GM18508 (cell line): ENCODE results near the gene TBCCD1.
"Not testable (repeated sequence)": the region's sequence is repeated elsewhere in the genome, so short reads cannot be mapped to it uniquely, and the experiment has no call there.

Experiments used
- ATAC-seq: cut with Tn5 transposase; IDR thresholded peaks from one replicate; pipeline ENCODE4 v1.9.1; 2021; ENCODE audit warnings: moderate number of reproducible peaks; ENCODE audit not compliant: insufficient read depth, unreplicated experiment

The TBCCD1 gene

DNA sequence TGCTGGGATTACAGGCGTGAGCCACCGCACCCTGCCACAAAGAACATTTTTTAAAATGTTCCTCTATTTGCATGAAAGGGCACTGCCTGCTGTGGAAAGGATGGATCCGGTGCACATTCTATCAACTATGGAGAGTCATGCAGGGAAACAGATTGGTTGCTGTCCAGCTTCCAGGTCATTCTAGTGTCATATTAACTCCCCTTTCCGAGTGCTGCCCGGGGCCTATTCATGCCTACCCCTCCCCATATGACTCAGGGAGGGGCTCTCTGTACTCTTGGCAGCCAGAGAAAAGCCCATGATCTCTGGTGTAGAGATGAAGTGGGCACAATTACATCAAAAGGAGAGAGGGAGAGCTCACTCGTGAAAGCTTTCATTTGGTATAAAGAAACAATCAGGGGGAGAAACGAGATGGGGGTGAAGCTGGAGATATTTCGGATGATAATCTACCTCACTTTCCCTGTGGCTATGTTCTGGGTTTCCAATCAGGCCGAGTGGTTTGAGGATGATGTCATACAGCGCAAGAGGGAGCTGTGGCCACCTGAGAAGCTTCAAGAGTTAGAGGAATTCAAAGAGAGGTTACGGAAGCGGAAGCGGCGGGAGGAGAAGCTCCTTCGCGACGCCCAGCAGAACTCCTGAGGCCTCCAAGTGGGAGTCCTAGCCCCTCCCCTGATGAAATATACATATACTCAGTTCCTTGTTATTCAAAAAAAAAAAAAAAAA lies 29.6 kb upstream of the TBCCD1 start:
- no peak for ATAC-seq

DNA sequence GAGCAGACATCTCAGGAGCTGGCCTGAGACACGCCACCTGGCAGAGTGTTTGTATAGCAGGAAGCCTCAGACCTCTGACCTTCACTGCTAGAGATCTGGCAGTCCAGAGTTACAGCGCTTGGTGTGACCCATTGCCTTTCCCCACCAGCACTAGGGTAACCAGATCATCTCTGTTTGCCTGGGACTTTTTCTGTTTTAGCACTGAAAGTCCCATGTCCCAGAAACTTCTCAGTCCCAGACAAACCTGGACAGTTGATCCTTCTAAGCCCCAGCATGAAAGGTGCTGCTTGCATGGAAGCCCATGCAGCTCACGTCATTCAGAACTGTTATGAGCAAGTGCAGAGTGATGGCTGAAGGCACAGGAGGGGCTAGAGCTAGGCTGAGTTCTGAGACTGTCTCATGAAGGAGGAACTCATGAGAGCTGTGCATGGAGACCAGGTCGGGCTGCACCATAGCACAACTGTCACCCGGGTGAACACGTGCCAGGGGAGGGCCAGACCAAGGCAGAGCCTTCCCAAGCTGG lies 27.5 kb upstream of the TBCCD1 start:
- no peak for ATAC-seq

GRCh38 chr3:186593862-186594261 lies 26.7 kb upstream of the TBCCD1 start:
- no peak for ATAC-seq

DNA sequence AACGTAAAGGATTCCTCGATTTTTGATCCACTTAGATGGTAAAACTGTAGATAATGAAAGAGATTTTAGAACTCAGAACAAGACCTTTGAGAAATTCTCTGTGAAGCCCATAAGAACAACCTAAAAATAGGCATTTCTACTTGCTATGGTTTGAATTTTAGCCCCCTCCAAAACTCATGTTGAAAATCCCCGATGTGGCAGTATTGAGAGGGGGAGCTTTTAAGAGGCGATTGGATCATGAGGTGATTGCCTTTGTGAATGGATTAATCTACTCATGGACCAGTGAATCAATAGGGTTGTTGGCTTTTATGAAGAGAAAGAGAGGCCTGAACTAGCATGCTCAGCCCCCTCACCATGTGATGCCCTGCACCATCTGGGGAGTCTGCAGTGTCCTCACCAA lies 25.5 kb upstream of the TBCCD1 start:
- no peak for ATAC-seq

GRCh38 chr3:186590580-186591295 lies 23.6 kb upstream of the TBCCD1 start:
- no peak for ATAC-seq

- no peak for ATAC-seq
Observed at GRCh38 chr3:186589856-186590579, 22.9 kb upstream of the TBCCD1 start.

GRCh38 chr3:186589121-186589520 lies 22.0 kb upstream of the TBCCD1 start:
- ATAC-seq: no peak

DNA sequence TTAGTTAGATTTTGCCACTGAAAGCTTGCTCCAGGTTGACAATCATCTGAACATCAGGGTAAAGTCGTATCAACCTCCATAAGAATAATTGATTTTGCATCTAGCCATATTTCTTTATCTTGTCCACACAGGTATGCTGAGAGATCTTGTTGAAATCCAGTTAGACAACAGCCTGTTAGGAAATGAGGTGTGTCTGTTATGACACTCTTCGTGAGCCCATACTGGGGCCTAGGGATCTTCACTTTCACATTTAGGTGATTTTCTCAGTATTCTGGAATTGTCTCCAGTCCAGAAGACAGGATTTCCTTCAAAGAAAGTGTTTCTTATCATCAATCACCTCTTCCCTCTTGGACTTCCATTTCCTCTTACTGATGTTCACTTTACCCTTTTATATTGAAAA lies 21.5 kb upstream of the TBCCD1 start:
- no peak for ATAC-seq

DNA sequence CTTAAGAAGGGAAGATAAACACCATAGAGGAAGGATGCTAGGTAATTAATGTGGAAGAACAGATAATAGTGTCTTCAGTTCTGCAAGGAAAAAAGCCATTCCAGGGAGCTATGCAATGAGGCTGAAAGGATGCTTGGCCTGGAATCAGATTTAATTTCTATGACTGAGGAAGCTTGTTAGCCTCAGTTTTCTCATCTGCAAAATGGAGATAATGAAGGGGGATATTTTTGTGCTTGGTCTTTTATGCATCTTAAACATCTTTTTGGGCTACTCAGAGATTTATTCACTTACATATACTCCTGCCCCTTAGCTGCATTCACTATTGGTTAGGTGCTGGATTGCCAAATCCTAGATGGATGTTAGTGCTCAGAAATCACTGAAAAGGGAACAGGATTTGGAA lies 20.0 kb upstream of the TBCCD1 start:
- ATAC-seq: no peak

DNA sequence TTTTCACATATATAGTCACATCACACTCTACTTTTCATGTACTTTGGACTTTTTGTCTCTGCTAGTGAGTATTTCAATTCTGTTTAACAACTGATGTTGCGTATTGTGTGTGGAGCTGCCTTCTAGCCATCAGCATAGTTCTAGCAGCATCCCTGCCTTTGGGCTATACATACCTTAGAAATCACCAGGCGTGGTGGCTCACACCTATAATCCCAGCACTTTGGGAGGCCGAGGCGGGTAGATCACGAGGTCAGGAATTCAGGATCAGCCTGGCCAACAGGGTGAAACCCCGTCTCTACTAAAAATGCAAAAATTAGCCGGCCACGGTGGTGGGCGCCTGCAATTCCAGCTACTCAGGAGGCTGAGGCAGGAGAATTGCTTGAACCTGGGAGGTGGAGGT lies 19.1 kb upstream of the TBCCD1 start:
- not testable (repeated sequence) for ATAC-seq

DNA sequence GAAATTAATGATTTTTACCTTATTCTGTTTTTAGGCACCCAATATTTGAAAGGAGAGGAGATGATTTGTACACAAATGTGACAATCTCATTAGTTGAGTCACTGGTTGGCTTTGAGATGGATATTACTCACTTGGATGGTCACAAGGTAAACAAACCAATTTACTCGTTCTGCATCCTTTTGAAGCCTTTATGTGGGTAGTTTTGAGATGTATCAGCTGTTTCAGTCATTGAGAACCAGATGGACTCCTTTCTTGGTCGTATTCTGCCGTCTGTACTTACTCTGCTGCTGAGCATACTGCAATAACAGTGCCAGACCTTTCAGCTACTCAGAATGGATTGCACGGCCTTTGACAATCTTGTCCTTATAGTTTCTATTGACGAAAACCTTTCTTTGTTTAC lies 16.7 kb upstream of the TBCCD1 start:
- ATAC-seq: no peak

DNA sequence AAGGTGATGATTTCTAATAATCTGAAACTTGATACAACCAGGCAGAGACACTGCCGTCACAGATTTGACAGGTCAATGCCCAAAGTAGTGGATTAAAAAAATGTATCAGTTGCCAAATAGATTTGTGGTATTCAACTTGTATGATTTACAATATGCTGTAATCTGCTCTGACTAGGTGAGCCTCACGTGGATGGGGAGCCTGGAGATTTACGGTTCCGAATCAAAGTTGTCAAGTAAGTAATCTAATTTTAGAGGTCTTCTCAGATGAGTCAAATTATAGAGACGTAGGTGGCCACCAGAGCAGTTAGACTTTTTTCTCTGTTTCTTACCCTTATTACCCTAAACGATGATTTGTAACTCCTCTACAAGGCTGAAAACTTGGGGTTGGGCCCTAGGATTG lies 15.4 kb upstream of the TBCCD1 start:
- ATAC-seq: no peak

GRCh38 chr3:186580785-186581184 lies 13.6 kb upstream of the TBCCD1 start:
- ATAC-seq: no peak

DNA sequence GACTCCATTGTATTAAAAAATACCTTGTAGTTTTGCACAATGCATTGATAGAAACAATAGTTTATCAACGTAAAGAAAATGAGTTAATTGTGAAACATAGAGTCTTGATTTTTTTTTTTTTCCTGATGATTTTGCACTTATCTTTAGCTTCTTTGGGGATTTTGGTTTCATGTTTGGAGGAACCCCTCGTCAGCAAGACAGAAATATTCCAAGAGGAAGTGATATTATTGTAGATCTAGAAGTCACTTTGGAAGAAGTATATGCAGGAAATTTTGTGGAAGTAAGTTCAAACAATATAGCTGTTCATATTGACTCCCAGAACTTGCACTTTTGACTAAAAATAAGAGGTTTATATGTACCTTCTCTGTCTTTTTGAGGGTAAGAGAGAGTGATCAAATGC lies 10.4 kb upstream of the TBCCD1 start:
- no peak for ATAC-seq

DNA sequence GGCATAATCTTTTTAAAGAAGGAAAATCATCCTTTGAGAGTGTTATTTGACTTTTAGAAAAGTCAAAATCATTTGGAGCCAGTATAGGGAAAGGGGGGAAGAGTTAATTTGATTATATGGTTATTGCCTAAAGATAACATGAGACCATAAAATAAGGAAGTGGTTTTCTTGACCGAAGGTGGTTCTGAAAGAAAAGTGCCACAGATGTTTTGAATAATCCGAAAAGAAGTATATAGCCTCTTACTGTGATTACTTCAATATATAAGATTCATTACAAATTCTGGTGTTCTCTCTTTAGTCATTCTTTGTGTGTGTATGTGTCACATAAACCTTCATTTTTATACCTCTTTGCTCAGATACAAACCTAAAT lies 4.5 kb upstream of the TBCCD1 start:
- no peak for ATAC-seq

GRCh38 chr3:186570941-186571643 lies 4.0 kb upstream of the TBCCD1 start:
- ATAC-seq: no peak

GRCh38 chr3:186570096-186570940 lies 3.2 kb upstream of the TBCCD1 start, which contains the start of gene DNAJB11:
TSS of gene DNAJB11 (plus strand) at chr3:186570720. CDS start at chr3:186570898, 178 bp downstream.
- ATAC-seq: peak; percentile 82

DNA sequence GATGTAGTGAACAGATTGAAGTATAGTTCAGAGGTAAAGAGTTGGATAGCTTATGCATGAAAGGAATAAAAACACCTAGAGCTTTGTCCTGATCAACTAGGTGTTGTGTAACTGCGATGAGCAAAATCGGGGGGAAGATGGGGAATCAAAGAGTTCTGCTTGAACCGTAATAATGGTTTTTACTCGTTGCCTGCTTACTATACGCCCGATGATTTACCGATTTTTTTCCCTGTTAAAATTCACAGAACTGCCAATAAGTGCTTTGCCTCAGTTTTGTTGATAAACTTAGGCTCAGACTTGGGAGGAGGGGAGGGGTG lies 2.6 kb upstream of the TBCCD1 start:
- no peak for ATAC-seq

GRCh38 chr3:186569361-186569760 lies 2.2 kb upstream of the TBCCD1 start:
- not testable (repeated sequence) for ATAC-seq

- ATAC-seq: no peak
Observed at GRCh38 chr3:186566772-186567071, 417 bp downstream of the TBCCD1 start.
